Vagina (tissue), 2 donors: ENCODE measurements around the gene NPAS2.

Experiments
- CTCF ChIP-seq, 3 experiments: fragments of 450-650 bp in 2 of 3; fragments of 200-600 bp in 1 of 3; sonication (generic) in 1 of 3; IDR thresholded peaks; one replicate each; pipeline ENCODE4 v1.5.1; 2017 to 2019; ENCODE audit warnings: antibody characterized with exemption in 3 of 3, mild to moderate bottlenecking in 2 of 3, moderate library complexity in 2 of 3
- POLR2A ChIP-seq, 2 donors: fragments of 450-650 bp; IDR thresholded peaks; one replicate each; pipeline ENCODE4 v1.6.1; 2017; ENCODE audit warnings: antibody characterized with exemption in 2 of 2, mild to moderate bottlenecking in 2 of 2, moderate library complexity in 2 of 2

DNA sequence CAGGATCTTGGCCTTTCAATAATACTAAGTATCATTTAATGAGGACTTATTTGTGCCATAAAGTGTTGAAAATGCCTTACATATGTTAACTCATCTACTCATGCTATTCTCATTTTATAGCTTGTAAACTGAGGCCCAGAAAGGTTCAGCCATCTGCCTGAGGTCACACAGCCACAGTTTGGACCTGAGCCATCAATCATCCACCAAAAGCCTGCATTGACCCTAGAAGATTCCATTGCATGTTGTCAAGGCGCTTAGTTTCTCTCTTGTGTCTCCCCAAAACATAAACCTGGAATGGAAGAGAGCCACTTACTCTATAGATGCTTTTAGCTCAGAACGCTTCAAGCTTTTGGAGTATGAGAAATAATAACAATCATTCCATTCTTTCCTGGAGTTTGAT is 26.8 kb downstream of the NPAS2 start:
- no peak for TF ChIP-seq CTCF (IDR thresholded peaks at IDR 0.05)
- no peak for TF ChIP-seq POLR2A (IDR thresholded peaks at IDR 0.05)
